ENCODE data around the gene PP2D1.
"Not testable (repeated sequence)": the region's sequence is repeated elsewhere in the genome, so short reads cannot be mapped to it uniquely, and the experiment has no call there.

Gene PP2D1

DNA sequence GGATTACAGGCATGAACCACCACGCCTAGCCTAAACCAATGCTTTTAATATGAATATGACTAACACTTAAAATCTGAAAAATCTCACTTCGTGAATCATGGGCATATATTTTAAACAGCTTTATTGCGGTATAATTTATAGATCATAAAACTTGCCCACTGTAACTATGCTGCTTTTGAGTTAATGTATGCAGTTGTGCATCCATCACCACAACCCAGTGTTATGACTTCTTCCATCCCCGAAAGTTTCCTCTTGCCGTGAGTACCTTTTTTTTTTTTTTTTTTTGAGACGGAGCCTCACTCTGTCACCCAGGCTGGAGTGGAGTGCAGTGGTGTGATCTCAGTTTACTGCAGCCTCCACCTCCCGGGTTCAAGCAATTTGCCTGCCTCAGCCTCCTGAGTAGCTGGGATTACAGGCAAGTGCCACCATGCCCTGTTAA is 35.3 kb upstream of the PP2D1 start:
- Mint-ChIP-seq H3K27ac (peak overlapping the region; percentile 96), H3K4me3 (peak overlapping the region; percentile 89), H3K36me3 (no peaks in the 10 kb centered on the region), H3K27me3 (no peaks in the 10 kb centered on the region), H3K4me1 (peaks cover 45% of the 10 kb centered on the region), H3K9me3 (no peaks in the 10 kb centered on the region)
- no peak for ATAC-seq (ENCODE audit: low read depth)
- DNase-seq (ENCODE audit: low spot score in 2 of 2), result no peak

- no peak overlapping the region for H3K27ac Mint-ChIP-seq
- DNase-seq (ENCODE audit: low spot score in 2 of 2) (no peak), ATAC-seq (ENCODE audit: low read depth) (no peak)
- H3K36me3 Mint-ChIP-seq, result no peaks in the 10 kb centered on the region
- H3K9me3 Mint-ChIP-seq, result no peaks in the 10 kb centered on the region
- peaks cover 47% of the 10 kb centered on the region for H3K4me1 Mint-ChIP-seq
- no peaks in the 10 kb centered on the region for H3K27me3 Mint-ChIP-seq
- no peak overlapping the region for H3K4me3 Mint-ChIP-seq
Measured at GRCh38 chr3:20046556-20046955, 34.5 kb upstream of the PP2D1 start.

DNA sequence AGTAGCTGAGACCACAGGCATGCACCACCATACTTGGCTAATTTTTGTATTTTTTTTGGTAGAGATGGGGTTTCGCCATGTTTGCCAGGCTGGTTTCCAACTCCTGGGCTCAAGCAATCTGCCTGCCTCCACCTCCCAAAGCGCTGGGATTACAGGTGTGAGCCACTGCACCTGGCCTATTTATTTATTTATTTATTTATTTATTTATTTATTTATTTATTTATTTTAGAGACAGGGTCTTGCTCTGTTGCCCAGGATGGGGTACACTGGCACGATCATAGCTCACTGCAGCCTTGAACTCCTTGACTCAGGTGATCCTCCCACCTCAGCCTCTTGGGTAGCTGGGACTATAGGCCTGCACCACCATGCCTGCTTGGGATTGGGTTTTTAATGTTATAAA is 33.1 kb upstream of the PP2D1 start:
- ATAC-seq (ENCODE audit: low read depth); H3K9me3 Mint-ChIP-seq; DNase-seq (ENCODE audit: low spot score in 2 of 2); H3K36me3 Mint-ChIP-seq; H3K27me3 Mint-ChIP-seq; H3K4me3 Mint-ChIP-seq: not testable (repeated sequence)
- peaks cover 43% of the 10 kb centered on the region for H3K4me1 Mint-ChIP-seq
- peak overlapping the region; percentile 86 for H3K27ac Mint-ChIP-seq

GRCh38 chr3:20043825-20044224 is 31.8 kb upstream of the PP2D1 start:
- DNase-seq (ENCODE audit: low spot score in 2 of 2), result no peak
- Mint-ChIP-seq H3K27me3 (no peaks in the 10 kb centered on the region), H3K9me3 (no peaks in the 10 kb centered on the region), H3K36me3 (no peaks in the 10 kb centered on the region), H3K27ac (peak overlapping the region; percentile 86), H3K4me3 (peak overlapping the region; percentile 75), H3K4me1 (peaks cover 37% of the 10 kb centered on the region)
- no peak for ATAC-seq (ENCODE audit: low read depth)

DNA sequence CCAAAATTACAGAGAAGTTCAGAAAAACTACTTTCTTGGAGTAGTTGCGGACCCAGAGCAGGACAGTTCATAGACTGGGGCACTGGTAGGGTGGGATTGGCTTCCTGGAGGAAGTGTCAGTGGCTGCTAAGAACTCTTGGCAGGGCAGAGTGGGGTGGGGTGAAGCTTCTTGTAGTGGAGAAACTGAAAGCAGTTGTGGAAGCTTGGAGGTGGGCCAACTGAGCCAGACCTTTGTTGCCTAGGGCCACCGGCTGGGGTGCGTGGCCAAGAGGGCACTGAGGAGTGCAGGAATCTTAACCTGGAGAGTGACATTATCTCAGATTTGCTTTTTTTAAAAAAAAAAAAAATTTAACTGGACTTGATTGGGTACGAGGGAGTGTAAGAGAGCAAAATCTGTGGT is 31.3 kb upstream of the PP2D1 start:
- H3K27me3 Mint-ChIP-seq, result no peaks in the 10 kb centered on the region
- H3K4me1 Mint-ChIP-seq, result peaks cover 37% of the 10 kb centered on the region
- H3K36me3 Mint-ChIP-seq, result no peaks in the 10 kb centered on the region
- peak overlapping the region; percentile 86 for H3K27ac Mint-ChIP-seq
- peak; percentile 18 to 28 for DNase-seq (ENCODE audit: low spot score in 2 of 2)
- ATAC-seq (ENCODE audit: low read depth), result peak; percentile 15
- no peaks in the 10 kb centered on the region for H3K9me3 Mint-ChIP-seq
- H3K4me3 Mint-ChIP-seq, result peak overlapping the region; percentile 75

- Mint-ChIP-seq H3K4me3 (peak overlapping the region; percentile 97), H3K27ac (peak overlapping the region; percentile 87), H3K4me1 (peaks cover 29% of the 10 kb centered on the region), H3K36me3 (no peaks in the 10 kb centered on the region), H3K27me3 (no peaks in the 10 kb centered on the region), H3K9me3 (no peaks in the 10 kb centered on the region)
- DNase-seq (ENCODE audit: low spot score in 2 of 2) (no peak), ATAC-seq (ENCODE audit: low read depth) (no peak)
Measured at GRCh38 chr3:20042331-20042730, 30.3 kb upstream of the PP2D1 start.

DNA sequence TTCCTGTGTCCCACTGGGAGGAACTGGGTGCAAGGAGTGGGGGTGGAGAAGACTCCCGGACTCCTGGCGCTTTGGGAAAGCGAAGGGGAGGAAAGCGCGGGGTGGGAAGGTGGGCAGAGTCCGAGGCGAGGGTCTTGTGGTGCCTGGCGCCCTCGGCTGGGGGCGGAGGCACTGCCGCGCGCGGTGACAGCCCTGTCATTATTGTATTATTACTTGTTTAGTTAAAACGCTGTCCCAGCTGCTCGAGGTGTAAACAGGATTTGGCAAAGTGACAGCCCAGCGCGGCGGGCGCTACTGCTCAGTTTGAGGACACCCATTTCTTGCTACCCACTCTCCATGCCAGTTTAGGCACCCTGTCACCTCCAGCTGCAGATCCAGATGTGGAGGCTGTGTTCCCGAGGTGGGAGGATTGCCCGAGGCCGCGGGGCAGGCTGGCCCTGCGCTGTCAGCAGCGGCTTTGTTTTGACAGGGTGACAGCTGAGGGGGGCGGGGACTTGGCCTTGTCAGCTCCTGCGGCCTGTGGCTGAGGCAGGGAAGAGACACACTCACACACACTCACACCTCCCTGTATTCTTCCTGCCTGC is 29.2 kb upstream of the PP2D1 start:
- peak overlapping the region; percentile 97 for H3K4me3 Mint-ChIP-seq
- H3K4me1 Mint-ChIP-seq, result peaks cover 29% of the 10 kb centered on the region
- H3K36me3 Mint-ChIP-seq, result no peaks in the 10 kb centered on the region
- H3K27ac Mint-ChIP-seq, result peak overlapping the region; percentile 87
- DNase-seq (ENCODE audit: low spot score in 2 of 2) (peak; percentile 34 to 54), ATAC-seq (ENCODE audit: low read depth) (peak; percentile 28)
- H3K27me3 Mint-ChIP-seq, result no peaks in the 10 kb centered on the region
- no peaks in the 10 kb centered on the region for H3K9me3 Mint-ChIP-seq

DNA sequence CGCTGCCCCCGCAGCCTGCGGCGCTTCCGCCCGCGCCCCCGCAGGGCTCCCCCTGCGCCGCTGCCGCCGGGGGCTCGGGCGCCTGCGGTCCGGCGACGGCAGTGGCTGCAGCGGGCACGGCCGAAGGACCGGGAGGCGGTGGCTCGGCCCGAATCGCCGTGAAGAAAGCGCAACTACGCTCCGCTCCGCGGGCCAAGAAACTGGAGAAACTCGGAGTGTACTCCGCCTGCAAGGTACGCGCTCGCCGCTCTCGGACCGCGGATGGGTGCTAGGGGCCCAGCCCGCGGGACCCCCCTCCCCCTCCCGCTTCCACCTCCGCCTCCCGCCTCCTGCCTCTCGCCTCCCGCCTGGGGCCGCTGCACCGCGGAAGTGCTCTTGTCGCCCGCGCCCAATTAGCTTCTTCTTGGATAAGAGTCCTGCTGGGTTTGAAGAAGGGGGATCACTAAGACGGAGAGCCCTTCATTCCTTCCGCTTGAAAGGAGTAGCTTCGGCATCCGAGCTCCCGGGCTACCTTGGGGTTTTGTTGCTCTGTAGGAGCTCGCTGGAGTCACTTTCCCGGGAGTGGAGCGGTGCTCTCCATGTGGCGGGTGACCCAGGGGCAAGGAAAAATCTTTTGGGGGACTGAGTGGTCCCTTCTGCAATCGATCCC is 28.6 kb upstream of the PP2D1 start:
- no peaks in the 10 kb centered on the region for H3K36me3 Mint-ChIP-seq
- H3K9me3 Mint-ChIP-seq, result no peaks in the 10 kb centered on the region
- ATAC-seq (ENCODE audit: low read depth) (peak; percentile 26), DNase-seq (ENCODE audit: low spot score in 2 of 2) (peak; percentile 37 to 70)
- peak overlapping the region; percentile 97 for H3K4me3 Mint-ChIP-seq
- peaks cover 29% of the 10 kb centered on the region for H3K4me1 Mint-ChIP-seq
- no peaks in the 10 kb centered on the region for H3K27me3 Mint-ChIP-seq
- H3K27ac Mint-ChIP-seq, result peak overlapping the region; percentile 87

- Mint-ChIP-seq H3K9me3 (no peaks in the 10 kb centered on the region), H3K27ac (peak within 1 kb of the TSS; percentile 94), H3K4me3 (peak within 1 kb of the TSS; percentile 98), H3K36me3 (no peaks in the 10 kb centered on the region), H3K27me3 (no peaks in the 10 kb centered on the region), H3K4me1 (peaks cover 29% of the 10 kb centered on the region)
- ATAC-seq (ENCODE audit: low read depth) (peak; percentile 71), DNase-seq (ENCODE audit: low spot score in 2 of 2) (peak; percentile 82 to 87)
Measured at GRCh38 chr3:20039765-20040547, 27.9 kb upstream of the PP2D1 start, which contains the start of gene KAT2B. KAT2B (plus strand) TSS chr3:20040446; CDS start chr3:20040478, 32 bp downstream.

GRCh38 chr3:20039466-20039764 is 27.4 kb upstream of the PP2D1 start:
- no peak for ATAC-seq (ENCODE audit: low read depth)
- no peaks in the 10 kb centered on the region for H3K9me3 Mint-ChIP-seq
- H3K27me3 Mint-ChIP-seq, result no peaks in the 10 kb centered on the region
- no peak for DNase-seq (ENCODE audit: low spot score in 2 of 2)
- no peaks in the 10 kb centered on the region for H3K36me3 Mint-ChIP-seq
- H3K27ac Mint-ChIP-seq, result peak overlapping the region; percentile 94
- H3K4me3 Mint-ChIP-seq, result peak overlapping the region; percentile 98
- H3K4me1 Mint-ChIP-seq, result peaks cover 25% of the 10 kb centered on the region

DNA sequence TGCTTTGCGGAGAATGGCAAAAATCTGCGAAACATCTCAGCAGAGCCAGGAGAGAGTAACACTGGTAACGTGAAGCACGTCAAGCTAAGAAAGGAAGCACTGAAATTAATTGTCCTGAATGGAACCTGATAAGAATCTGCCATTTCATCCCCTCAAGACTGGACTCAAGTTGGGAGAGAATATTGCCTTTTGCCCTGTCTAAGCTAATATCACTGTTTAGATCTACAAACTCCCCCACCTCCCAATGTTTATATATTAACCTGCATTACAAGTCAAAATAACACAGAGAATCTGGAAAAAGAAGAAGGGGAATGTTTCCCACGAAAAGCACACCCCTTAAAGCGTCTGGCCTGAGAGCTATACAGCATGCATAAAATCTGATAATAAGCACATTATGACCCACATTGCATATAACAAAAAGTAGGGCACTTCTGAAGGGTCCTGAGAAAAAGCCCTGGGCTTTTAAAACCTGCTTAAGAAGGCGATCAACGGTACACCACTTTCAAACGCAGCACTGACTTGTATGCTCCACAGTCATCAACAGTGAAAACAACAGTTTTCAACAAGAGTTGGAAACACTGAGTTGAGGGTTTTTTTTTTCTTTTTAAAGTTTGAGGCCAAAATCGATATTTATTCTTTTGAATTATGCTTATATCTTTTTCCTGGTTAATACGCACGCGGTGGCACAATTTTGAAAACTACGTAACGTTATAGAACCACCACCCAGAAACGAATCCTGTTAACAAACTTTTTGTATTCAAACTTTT is 26.8 kb upstream of the PP2D1 start:
- H3K4me3 Mint-ChIP-seq, result peak overlapping the region; percentile 98
- no peaks in the 10 kb centered on the region for H3K27me3 Mint-ChIP-seq
- DNase-seq (ENCODE audit: low spot score in 2 of 2) (no peak), ATAC-seq (ENCODE audit: low read depth) (no peak)
- no peaks in the 10 kb centered on the region for H3K9me3 Mint-ChIP-seq
- H3K4me1 Mint-ChIP-seq, result peaks cover 24% of the 10 kb centered on the region
- H3K27ac Mint-ChIP-seq, result peak overlapping the region; percentile 94
- no peaks in the 10 kb centered on the region for H3K36me3 Mint-ChIP-seq

GRCh38 chr3:20037255-20037996 is 25.4 kb upstream of the PP2D1 start:
- no peaks in the 10 kb centered on the region for H3K27me3 Mint-ChIP-seq
- H3K9me3 Mint-ChIP-seq, result no peaks in the 10 kb centered on the region
- H3K4me3 Mint-ChIP-seq, result no peak overlapping the region
- no peak overlapping the region for H3K27ac Mint-ChIP-seq
- H3K36me3 Mint-ChIP-seq, result no peaks in the 10 kb centered on the region
- no peak for ATAC-seq (ENCODE audit: low read depth)
- DNase-seq (ENCODE audit: low spot score in 2 of 2), result no peak
- H3K4me1 Mint-ChIP-seq, result peaks cover 15% of the 10 kb centered on the region

DNA sequence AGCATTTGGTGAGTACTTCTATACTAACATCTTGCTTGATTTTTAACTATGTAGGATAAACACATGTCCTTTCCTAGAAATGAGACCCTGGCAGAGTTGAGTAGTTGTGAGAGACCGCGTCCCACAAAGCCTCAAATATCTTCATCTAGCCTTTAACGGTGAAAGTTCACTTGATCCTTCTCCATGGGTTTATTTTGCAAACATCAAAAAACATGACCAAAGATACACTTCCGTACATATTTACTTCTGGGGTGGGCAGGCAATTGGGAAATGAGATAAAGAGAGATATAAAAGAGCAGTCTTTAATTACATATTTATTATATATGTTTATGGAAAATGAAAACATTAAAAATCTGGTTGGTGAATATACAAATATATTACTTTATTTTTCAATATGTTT is 23.0 kb upstream of the PP2D1 start:
- no peaks in the 10 kb centered on the region for H3K27me3 Mint-ChIP-seq
- H3K27ac Mint-ChIP-seq, result no peak overlapping the region
- H3K36me3 Mint-ChIP-seq, result no peaks in the 10 kb centered on the region
- H3K9me3 Mint-ChIP-seq, result no peaks in the 10 kb centered on the region
- DNase-seq (ENCODE audit: low spot score in 2 of 2) (no peak), ATAC-seq (ENCODE audit: low read depth) (no peak)
- H3K4me1 Mint-ChIP-seq, result peaks cover 6% of the 10 kb centered on the region
- no peak overlapping the region for H3K4me3 Mint-ChIP-seq
